ENCODE results near the gene FOXO6. TPM values are rescaled to one million over a fixed set of nuclear protein-coding genes. Genes with fewer than 3 reads are reported as not detected.

The FOXO6 gene
- total and polyA plus RNA-seq, 10 of the 15 experiments (the other 5 are each of a cell fraction or from before 2014, with no cell fraction given) = 0.37 TPM; not detected in 9

DNA sequence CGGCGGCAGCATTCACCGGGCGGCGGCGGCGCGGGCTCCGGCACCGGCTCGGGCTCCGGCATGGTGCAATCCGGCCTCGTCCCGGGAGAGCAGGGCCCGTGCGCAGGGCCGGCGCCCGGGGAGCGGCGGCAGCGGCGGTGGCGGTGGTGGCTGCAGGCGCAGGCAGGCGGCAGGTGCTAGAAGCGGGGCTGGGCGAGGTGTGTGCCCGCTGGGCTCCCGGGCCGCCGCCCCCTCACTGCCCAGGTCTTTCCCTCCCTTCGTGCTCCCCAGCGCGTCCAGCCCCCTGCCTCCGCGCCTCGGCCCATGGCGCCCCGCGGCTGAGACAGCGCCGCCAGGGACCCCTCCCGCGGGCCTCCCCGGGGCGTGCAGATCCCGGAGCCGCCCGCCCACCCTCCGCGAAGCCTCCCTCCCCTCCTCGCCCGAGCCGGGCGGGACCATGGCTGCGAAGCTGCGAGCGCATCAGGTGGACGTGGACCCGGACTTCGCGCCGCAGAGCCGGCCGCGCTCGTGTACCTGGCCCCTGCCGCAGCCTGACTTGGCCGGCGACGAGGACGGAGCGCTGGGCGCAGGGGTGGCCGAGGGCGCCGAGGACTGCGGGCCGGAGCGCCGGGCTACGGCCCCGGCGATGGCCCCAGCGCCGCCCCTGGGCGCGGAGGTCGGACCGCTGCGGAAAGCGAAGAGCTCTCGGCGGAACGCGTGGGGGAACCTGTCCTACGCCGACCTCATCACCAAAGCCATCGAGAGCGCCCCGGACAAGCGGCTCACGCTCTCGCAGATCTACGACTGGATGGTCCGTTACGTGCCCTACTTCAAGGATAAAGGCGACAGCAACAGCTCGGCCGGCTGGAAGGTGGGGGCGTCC is 492 bp downstream of the FOXO6 start (continued):
- TF ChIP-seq, protein P1, sequence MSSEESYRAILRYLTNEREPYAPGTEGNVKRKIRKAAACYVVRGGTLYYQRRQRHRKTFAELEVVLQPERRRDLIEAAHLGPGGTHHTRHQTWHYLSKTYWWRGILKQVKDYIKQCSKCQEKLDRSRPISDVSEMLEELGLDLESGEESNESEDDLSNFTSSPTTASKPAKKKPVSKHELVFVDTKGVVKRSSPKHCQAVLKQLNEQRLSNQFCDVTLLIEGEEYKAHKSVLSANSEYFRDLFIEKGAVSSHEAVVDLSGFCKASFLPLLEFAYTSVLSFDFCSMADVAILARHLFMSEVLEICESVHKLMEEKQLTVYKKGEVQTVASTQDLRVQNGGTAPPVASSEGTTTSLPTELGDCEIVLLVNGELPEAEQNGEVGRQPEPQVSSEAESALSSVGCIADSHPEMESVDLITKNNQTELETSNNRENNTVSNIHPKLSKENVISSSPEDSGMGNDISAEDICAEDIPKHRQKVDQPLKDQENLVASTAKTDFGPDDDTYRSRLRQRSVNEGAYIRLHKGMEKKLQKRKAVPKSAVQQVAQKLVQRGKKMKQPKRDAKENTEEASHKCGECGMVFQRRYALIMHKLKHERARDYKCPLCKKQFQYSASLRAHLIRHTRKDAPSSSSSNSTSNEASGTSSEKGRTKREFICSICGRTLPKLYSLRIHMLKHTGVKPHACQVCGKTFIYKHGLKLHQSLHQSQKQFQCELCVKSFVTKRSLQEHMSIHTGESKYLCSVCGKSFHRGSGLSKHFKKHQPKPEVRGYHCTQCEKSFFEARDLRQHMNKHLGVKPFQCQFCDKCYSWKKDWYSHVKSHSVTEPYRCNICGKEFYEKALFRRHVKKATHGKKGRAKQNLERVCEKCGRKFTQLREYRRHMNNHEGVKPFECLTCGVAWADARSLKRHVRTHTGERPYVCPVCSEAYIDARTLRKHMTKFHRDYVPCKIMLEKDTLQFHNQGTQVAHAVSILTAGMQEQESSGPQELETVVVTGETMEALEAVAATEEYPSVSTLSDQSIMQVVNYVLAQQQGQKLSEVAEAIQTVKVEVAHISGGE (CRISPR knock-in tag; IDR thresholded peaks at IDR 0.05) = no peak
- TF ChIP-seq NR2C2 (IDR thresholded peaks at IDR 0.05; ENCODE audit: borderline replicate concordance, control insufficient read depth, insufficient read length, low read depth) = no peak
- TF ChIP-seq BACH1 (IDR thresholded peaks at IDR 0.05; ENCODE audit: borderline replicate concordance) = no peak
- no peak for TF ChIP-seq RB1 (IDR thresholded peaks at IDR 0.05; ENCODE audit: borderline replicate concordance)
- no peak for TF ChIP-seq HDGF (IDR thresholded peaks at IDR 0.05)

DNA sequence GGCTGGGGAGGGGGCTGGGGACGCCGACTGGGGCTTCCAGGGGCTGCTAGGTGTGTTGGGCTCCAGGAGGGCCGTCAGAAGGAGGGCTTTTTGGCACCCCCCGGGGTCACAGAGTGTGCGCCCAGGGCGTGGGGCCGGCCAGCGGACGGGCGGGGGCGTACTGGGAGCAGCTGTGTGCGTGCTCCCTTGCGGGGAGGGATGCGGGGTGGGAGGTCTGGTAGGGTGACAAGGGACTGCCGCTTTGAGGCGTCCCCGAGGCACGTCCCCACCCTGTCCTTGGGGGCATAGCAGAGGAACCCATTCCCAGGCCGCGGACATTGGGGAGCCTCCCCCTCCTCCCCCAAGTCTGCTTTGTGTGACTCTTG is 1.1 kb downstream of the FOXO6 start:
- SMC1A ChIA-PET (ENCODE audit: uncharacterized antibody, unreplicated experiment) = interaction anchor here (0.9 to 1.0 kb wide), 2 partner anchors 28 to 53 kb away, joined by 3 read pairs; no protein-coding TSS in a partner anchor

More for the DNA sequence above, 1.1 kb downstream of the FOXO6 start:
- Histone ChIP-seq H3K79me2 (ENCODE audit: control insufficient read depth, insufficient read depth, low read length) (no peaks in the 10 kb centered on the region), H4K20me1 (ENCODE audit: control insufficient read depth, insufficient read depth) (no peaks in the 10 kb centered on the region), H3K4me2 (ENCODE audit: control insufficient read depth, insufficient read depth) (peak overlapping the region; percentile 83; the same call in 1 of the 2 replicates), H3K4me3 (0 out of 2 replicates have a peak overlapping the region, but pooled peaks have one; percentile 58), H3K36me3 (ENCODE audit: control insufficient read depth in 2 of 2, insufficient read depth in 2 of 2, low read length in 1 of 2) (no peaks in the 10 kb centered on the region), H2AFZ (ENCODE audit: control insufficient read depth, low read depth, low read length) (no peak overlapping the region), H3K9ac (ENCODE audit: control insufficient read depth, insufficient read depth, low read length) (no peak overlapping the region), H3K9me3 (replicated peaks; ENCODE audit: control insufficient read depth, insufficient read depth, low read length) (no peaks in the 10 kb centered on the region), H3K27me3 (replicated peaks in 1 of 2; ENCODE audit: control insufficient read depth in 2 of 2, insufficient read depth in 2 of 2, low read length in 1 of 2) (peaks cover 10 to 16% of the 10 kb centered on the region in 2 experiments; a peak in 3 of 4 replicates), H3K27ac (ENCODE audit: control insufficient read depth, insufficient read depth) (no peak overlapping the region), H3K4me1 (ENCODE audit: control insufficient read depth, insufficient read depth, low read length) (peaks cover 12% of the 10 kb centered on the region)
- FAIRE-seq = no peak
- no peak for ATAC-seq
- 18% methylated on average over 9 of the region's 20 CpGs for WGBS (ENCODE audit: insufficient coverage, insufficient replicate concordance, low lambda C conversion rate, missing lambda C conversion rate)
- intact Hi-C loops (cut with micrococcal nuclease; ENCODE audit: unreplicated experiment) (no loop called here), in situ Hi-C loops (cut with MboI) (no loop called here)
- RAD21 ChIA-PET (ENCODE audit: unreplicated experiment) = interaction anchor here (1.4 kb wide), 1 partner anchor 40 kb away, joined by 3 read pairs; no protein-coding TSS in a partner anchor
- TF ChIP-seq EGR1 (IDR thresholded peaks at IDR 0.05; ENCODE audit: borderline replicate concordance in 1 of 2, low read depth in 2 of 2, low read length in 2 of 2) (0 out of 3 replicates have a peak, but pooled peaks of 1 of the 2 experiments have one; percentile 34), YY1 (IDR thresholded peaks at IDR 0.05; ENCODE audit: low read depth, low read length) (no peak), SREBF2 (IDR thresholded peaks at IDR 0.05; ENCODE audit: low read length) (no peak), STAT1 (conservative IDR thresholded peaks at IDR 0.05) (no peak)
- POLR2A ChIA-PET = no interaction called here
- DNase-seq (ENCODE audit: low read depth, low spot score) = no peak
- no TSS peak for BruUV-seq (replicated peaks)
- CTCF ChIA-PET = interaction anchor here (3.7 kb wide), 1 partner anchor 56 kb away, joined by 13 read pairs; no protein-coding TSS in a partner anchor
